Prostate gland (tissue), 2 donors: ENCODE data around the gene LGR6.

Source experiments
- CTCF ChIP-seq, 4 experiments: fragments of 200-600 bp in 2 of 4; fragments of 450-650 bp in 2 of 4; sonication (generic) in 2 of 4; IDR thresholded peaks; 1 replicate in 3 of 4; 2 replicates in 1 of 4; pipeline ENCODE4 v1.5.1; 2016 to 2019; ENCODE audit warnings: antibody characterized with exemption in 4 of 4, mild to moderate bottlenecking in 2 of 4, moderate library complexity in 2 of 4
- POLR2A ChIP-seq: fragments of 450-650 bp; IDR thresholded peaks from one replicate; pipeline ENCODE4 v1.6.1; 2016; ENCODE audit warnings: antibody characterized with exemption, mild to moderate bottlenecking
- POLR2AphosphoS5 ChIP-seq: sonication (generic); formaldehyde crosslinking; IDR thresholded peaks from one replicate; pipeline ENCODE4 v1.6.1; 2017; ENCODE audit warnings: antibody characterized with exemption

- TF ChIP-seq POLR2A (no peak), CTCF (IDR thresholded peaks at IDR 0.05) (no peak), POLR2AphosphoS5 (no peak)
Measured at GRCh38 chr1:202255343-202255742, 61.7 kb downstream of the LGR6 start.
